Chondrocyte (in vitro differentiated cells): Measurements from ENCODE around the gene XPR1. TPM values are rescaled to one million over a fixed set of nuclear protein-coding genes. Genes with fewer than 3 reads are reported as not detected.

Experiments
- DNase-seq: peaks from one replicate; pipeline ENCODE4 v3.0.0; 2021; ENCODE audit warnings: mixed read lengths, low spot score
- H3K27ac Mint-ChIP-seq: one replicate; pipeline ENCODE4 v1.8.0; 2021; ENCODE audit warnings: mild to moderate bottlenecking, moderate library complexity, mixed read lengths; ENCODE audit not compliant: unreplicated experiment
- H3K27me3 Mint-ChIP-seq: 2 replicates; pipeline ENCODE4 v1.8.0; 2021; ENCODE audit warnings: low read depth, mixed read lengths
- H3K36me3 Mint-ChIP-seq: 2 replicates; pipeline ENCODE4 v1.8.0; 2021; ENCODE audit warnings: low read depth, mixed read lengths
- H3K4me1 Mint-ChIP-seq: 2 replicates; pipeline ENCODE4 v1.8.0; 2021; ENCODE audit warnings: low read depth, mild to moderate bottlenecking, mixed read lengths
- H3K4me3 Mint-ChIP-seq: one replicate; pipeline ENCODE4 v1.8.0; 2021; ENCODE audit warnings: mild to moderate bottlenecking, moderate library complexity, mixed read lengths; ENCODE audit not compliant: unreplicated experiment
- H3K9me3 Mint-ChIP-seq: 2 replicates; pipeline ENCODE4 v1.8.0; 2021; ENCODE audit warnings: low read depth, mixed read lengths
- CTCF ChIP-seq: fragments of 200-600 bp; sonication (generic); IDR thresholded peaks from 2 replicates; pipeline ENCODE4 v1.5.0; 2021; ENCODE audit warnings: antibody characterized with exemption, mild to moderate bottlenecking, moderate library complexity
- total RNA-seq: library from RNA; stranded (reverse); gene quantifications from 3 replicates; pipeline ENCODE4 v1.2.1, GENCODE V29; 2021

The XPR1 gene
- total RNA-seq, 1 donor from 2014 or later, result 24.9 TPM

- H3K36me3 Mint-ChIP-seq, result no peaks in the 10 kb centered on the region
- no peak for DNase-seq
- TF ChIP-seq CTCF, result no peak
Observed at GRCh38 chr1:180606155-180606554, 25.7 kb upstream of the XPR1 start.

GRCh38 chr1:180609643-180610555 is 21.9 kb upstream of the XPR1 start:
- Mint-ChIP-seq H3K27ac (no peak overlapping the region), H3K9me3 (no peaks in the 10 kb centered on the region), H3K27me3 (no peaks in the 10 kb centered on the region), H3K4me3 (no peak overlapping the region), H3K4me1 (peaks cover 18% of the 10 kb centered on the region), H3K36me3 (no peaks in the 10 kb centered on the region)
- no peak for TF ChIP-seq CTCF
- no peak for DNase-seq

More at GRCh38 chr1:180606155-180606554, 25.7 kb upstream of the XPR1 start:
- no peak overlapping the region for H3K27ac Mint-ChIP-seq
- H3K27me3 Mint-ChIP-seq, result no peaks in the 10 kb centered on the region
- peaks cover 14% of the 10 kb centered on the region for H3K4me1 Mint-ChIP-seq
- no peaks in the 10 kb centered on the region for H3K9me3 Mint-ChIP-seq
- no peak overlapping the region for H3K4me3 Mint-ChIP-seq

- no peak for DNase-seq
- no peaks in the 10 kb centered on the region for H3K27me3 Mint-ChIP-seq
- no peaks in the 10 kb centered on the region for H3K36me3 Mint-ChIP-seq
- H3K4me1 Mint-ChIP-seq, result peaks cover 18% of the 10 kb centered on the region
- H3K9me3 Mint-ChIP-seq, result no peaks in the 10 kb centered on the region
- no peak overlapping the region for H3K4me3 Mint-ChIP-seq
- no peak overlapping the region for H3K27ac Mint-ChIP-seq
- TF ChIP-seq CTCF, result no peak
Observed at GRCh38 chr1:180610556-180611015, 21.2 kb upstream of the XPR1 start.

GRCh38 chr1:180611016-180611930 is 20.5 kb upstream of the XPR1 start:
- H3K36me3 Mint-ChIP-seq, result no peaks in the 10 kb centered on the region
- no peaks in the 10 kb centered on the region for H3K27me3 Mint-ChIP-seq
- no peak for TF ChIP-seq CTCF
- no peaks in the 10 kb centered on the region for H3K9me3 Mint-ChIP-seq
- DNase-seq, result no peak
- H3K27ac Mint-ChIP-seq, result no peak overlapping the region
- H3K4me1 Mint-ChIP-seq, result peaks cover 18% of the 10 kb centered on the region
- no peak overlapping the region for H3K4me3 Mint-ChIP-seq

GRCh38 chr1:180612632-180613031 is 19.2 kb upstream of the XPR1 start:
- Mint-ChIP-seq H3K36me3 (no peaks in the 10 kb centered on the region), H3K27ac (no peak overlapping the region), H3K9me3 (no peaks in the 10 kb centered on the region), H3K27me3 (no peaks in the 10 kb centered on the region), H3K4me3 (no peak overlapping the region), H3K4me1 (peaks cover 18% of the 10 kb centered on the region)
- no peak for TF ChIP-seq CTCF
- no peak for DNase-seq
